A549 (cell line): ENCODE data around the gene NDUFS3. TPM values are rescaled to one million over a fixed set of nuclear protein-coding genes. Genes with fewer than 3 reads are reported as not detected.

Experiments
- ATAC-seq, 2 experiments: fragments of 200-7000 bp in 1 of 2; fragments of >200 bp in 1 of 2; cut with Nextera tagmentation in 1 of 2; cut with Tn5 transposase in 1 of 2; 3 replicates each; pipeline versions ENCODE4 v1.8.0 to v1.9.1; 2018 to 2020; ENCODE audit warnings: mild to moderate bottlenecking in 1 of 2, moderate library complexity in 1 of 2
- CTCF ChIA-PET: fragments of 300-600 bp; sonication (Branson Sonifier 250); formaldehyde crosslinking; extraction: SDS; loops from one replicate; lab custom pipeline; 2021; ENCODE audit warnings: antibody characterized with exemption, inconsistent platforms; lab: Yijun Ruan, JAX
- POLR2A ChIA-PET: fragments of 350-600 bp; formaldehyde crosslinking; extraction: SDS; loops from one replicate; lab custom pipeline; 2021; ENCODE audit warnings: antibody characterized with exemption, inconsistent platforms; lab: Yijun Ruan, JAX
- DNase-seq, 2 experiments: peaks; one replicate each; pipeline versions ENCODE4 v3.0.0 to v3.0.0-alpha.2; 2011 to 2016; ENCODE audit warnings: low read depth in 1 of 2, low spot score in 1 of 2
- FAIRE-seq: peaks from 2 replicates; lab custom pipeline; 2011; peaks lifted over from hg19 to GRCh38; lab: Jason Lieb, UNC
- H3K27ac ChIP-seq, 2 experiments: fragments of >200 bp; sonication (Bioruptor Twin); formaldehyde crosslinking; 3 replicates each; pipeline ENCODE4 v1.5.1; 2016 to 2017
- H3K4me1 ChIP-seq: fragments of >200 bp; sonication (Bioruptor Twin); formaldehyde crosslinking; 3 replicates; pipeline ENCODE4 v1.6.1; 2016
- H3K4me2 ChIP-seq: fragments of >200 bp; sonication (Bioruptor Twin); formaldehyde crosslinking; 3 replicates; pipeline ENCODE4 v1.6.1; 2016
- H3K4me3 ChIP-seq: fragments of >200 bp; sonication (Bioruptor Twin); formaldehyde crosslinking; 3 replicates; pipeline ENCODE4 v1.5.1; 2016
- H3K9me3 ChIP-seq: fragments of >200 bp; sonication (Bioruptor Twin); formaldehyde crosslinking; 3 replicates; pipeline ENCODE4 v1.6.1; 2016
- CBX2 ChIP-seq: fragments of 200-600 bp; sonication (generic); IDR thresholded peaks from 2 replicates; pipeline ENCODE4 v1.6.1; 2016; ENCODE audit warnings: low read depth, mild to moderate bottlenecking, borderline replicate concordance
- CBX8 ChIP-seq: fragments of 200-600 bp; sonication (generic); IDR thresholded peaks from 2 replicates; pipeline ENCODE4 v1.6.1; 2016
- CHD2 ChIP-seq: fragments of 150-350 bp; IDR thresholded peaks from 2 replicates; pipeline ENCODE4 v1.6.1; 2014; ENCODE audit warnings: low read length; ENCODE audit not compliant: partially characterized antibody
- CHD4 ChIP-seq: fragments of 200-600 bp; sonication (generic); IDR thresholded peaks from 2 replicates; pipeline ENCODE4 v1.6.1; 2016; ENCODE audit warnings: antibody characterized with exemption, mild to moderate bottlenecking, borderline replicate concordance
- FOSB ChIP-seq: fragments of 250-450 bp; sonication (Bioruptor Pico); IDR thresholded peaks from 2 replicates; pipeline ENCODE4 v1.5.0; 2020; ENCODE audit warnings: mild to moderate bottlenecking, moderate library complexity
- FOXS1 ChIP-seq: fragments of 250-450 bp; sonication (Bioruptor Pico); IDR thresholded peaks from 2 replicates; pipeline ENCODE4 v1.5.0; 2020; ENCODE audit warnings: mild to moderate bottlenecking, moderate library complexity
- HDAC2 ChIP-seq: fragments of 200-600 bp; sonication (generic); IDR thresholded peaks from 2 replicates; pipeline ENCODE4 v1.6.1; 2016
- HES2 ChIP-seq: fragments of >200 bp; sonication (Bioruptor Twin); formaldehyde crosslinking; IDR thresholded peaks from 2 replicates; pipeline ENCODE4 v1.6.1; 2016
- HOXB13 ChIP-seq: fragments of 250-450 bp; sonication (Bioruptor Pico); IDR thresholded peaks from 2 replicates; pipeline ENCODE4 v1.5.0; 2020; ENCODE audit warnings: low read depth, mild to moderate bottlenecking, moderate library complexity
- JUN ChIP-seq, 2 experiments: fragments of >200 bp; sonication (Bioruptor Twin); formaldehyde crosslinking; IDR thresholded peaks; 2 replicates in 1 of 2; 3 replicates in 1 of 2; pipeline ENCODE4 v1.6.1; 2016 to 2017
- JUNB ChIP-seq: fragments of >200 bp; sonication (Bioruptor Twin); formaldehyde crosslinking; IDR thresholded peaks from 2 replicates; pipeline ENCODE4 v1.6.1; 2016
- KDM5A ChIP-seq: fragments of 200-600 bp; sonication (generic); IDR thresholded peaks from 2 replicates; pipeline ENCODE4 v1.6.1; 2016; ENCODE audit warnings: antibody characterized with exemption, mild to moderate bottlenecking
- MAX ChIP-seq: IDR thresholded peaks from 2 replicates; pipeline ENCODE4 v1.6.1; 2012
- MYC ChIP-seq: IDR thresholded peaks from 2 replicates; pipeline ENCODE4 v1.6.1; 2012; ENCODE audit warnings: mild to moderate bottlenecking, inconsistent platforms, low read length, improper control_type of control experiment, borderline replicate concordance
- NFE2L2 ChIP-seq: fragments of 150-350 bp; conservative IDR thresholded peaks from 2 replicates; pipeline ENCODE4 v1.6.1; 2014; ENCODE audit warnings: low read length
- NPAS2 ChIP-seq: fragments of 250-450 bp; sonication (Bioruptor Pico); IDR thresholded peaks from 2 replicates; pipeline ENCODE4 v1.8.0; 2022; ENCODE audit warnings: mild to moderate bottlenecking, moderate library complexity, borderline replicate concordance
- POLR2A ChIP-seq: IDR thresholded peaks from 2 replicates; pipeline ENCODE4 v1.6.1; 2012; ENCODE audit warnings: mild to moderate bottlenecking, low read length
- RAD21 ChIP-seq, 2 experiments: fragments of >200 bp in 1 of 2; sonication (Bioruptor Twin) in 1 of 2; formaldehyde crosslinking in 1 of 2; IDR thresholded peaks in 1 of 2; conservative IDR thresholded peaks in 1 of 2; 2 replicates in 1 of 2; 3 replicates in 1 of 2; pipeline ENCODE4 v1.6.1; 2012 to 2018; ENCODE audit warnings: inconsistent platforms in 1 of 2
- RCOR1 ChIP-seq: fragments of 150-350 bp; IDR thresholded peaks from 2 replicates; pipeline ENCODE4 v1.6.1; 2014; ENCODE audit warnings: antibody characterized with exemption, low read length, low read depth
- RNF2 ChIP-seq: fragments of 200-600 bp; sonication (generic); IDR thresholded peaks from 2 replicates; pipeline ENCODE4 v1.6.1; 2016; ENCODE audit warnings: low read depth, mild to moderate bottlenecking, antibody characterized with exemption, moderate library complexity, borderline replicate concordance
- SMC3 ChIP-seq: fragments of >200 bp; sonication (Bioruptor Twin); formaldehyde crosslinking; IDR thresholded peaks from 3 replicates; pipeline ENCODE4 v1.6.1; 2018; ENCODE audit warnings: inconsistent platforms
- SREBF2 ChIP-seq: fragments of 450-650 bp; IDR thresholded peaks from 2 replicates; pipeline ENCODE4 v1.6.1; 2014; ENCODE audit warnings: mild to moderate bottlenecking, moderate library complexity
- TFCP2L1 ChIP-seq: fragments of 250-450 bp; sonication (Bioruptor Pico); IDR thresholded peaks from 2 replicates; pipeline ENCODE4 v1.5.0; 2021; ENCODE audit warnings: mild to moderate bottlenecking
- TP53 ChIP-seq: fragments of 250-450 bp; sonication (Bioruptor Pico); IDR thresholded peaks from 2 replicates; pipeline ENCODE4 v1.5.0; 2021; ENCODE audit warnings: mild to moderate bottlenecking, moderate library complexity
- ZFP36 ChIP-seq: fragments of 450-650 bp; IDR thresholded peaks from 2 replicates; pipeline ENCODE4 v1.6.1; 2014; ENCODE audit warnings: borderline replicate concordance; ENCODE audit not compliant: partially characterized antibody
- ZNF302 ChIP-seq: fragments of 250-450 bp; sonication (Bioruptor Pico); IDR thresholded peaks from 2 replicates; pipeline ENCODE4 v1.9.0; 2021; ENCODE audit warnings: inconsistent platforms, mild to moderate bottlenecking, moderate library complexity
- ZSCAN20 ChIP-seq: fragments of 250-450 bp; sonication (Bioruptor Pico); IDR thresholded peaks from 2 replicates; pipeline ENCODE4 v1.8.0; 2022; ENCODE audit warnings: mild to moderate bottlenecking, moderate library complexity
- WGBS: methylation state at CpG from one replicate; pipeline ENCODE4 v1.1.6; 2017; ENCODE audit errors: missing lambda C conversion rate; 5-methylcytosine and 5-hydroxymethylcytosine counted together
- polyA minus RNA-seq: library from RNA; depleted of rRNA, polyadenylated mRNA; stranded (reverse); fragments of >200 nt; gene quantifications from 2 replicates; pipeline ENCODE4 v1.2.3, GENCODE V29; 2011; rRNA and poly(A)+ RNA removed
- polyA plus RNA-seq, 4 experiments: library from polyadenylated mRNA; depleted of rRNA in 3 of 4; stranded (reverse); fragments of >200 nt; fragmentation: RNase III in 1 of 4; extraction: RNeasy Plus Mini Kit Qiagen cat#74134 plus additional on column Dnase treatment in 1 of 4; gene quantifications; 2 replicates in 3 of 4; 3 replicates in 1 of 4; pipeline ENCODE4 v1.2.3, GENCODE V29; 2011 to 2017
- TF ChIP-seq, protein P1 (sequence below): fragments of 150-350 bp; IDR thresholded peaks from 2 replicates; pipeline ENCODE4 v1.6.1; 2014; ENCODE audit warnings: low read depth, mild to moderate bottlenecking, low read length
- TF ChIP-seq, protein P2 (sequence below): fragments of >200 bp; sonication (Bioruptor Twin); formaldehyde crosslinking; IDR thresholded peaks from 3 replicates; pipeline ENCODE4 v1.5.1; 2016
- TF ChIP-seq, protein P3 (sequence below): IDR thresholded peaks from 2 replicates; pipeline ENCODE4 v1.6.1; 2012
- TF ChIP-seq, protein P4 (sequence below): fragments of 200-600 bp; sonication (generic); IDR thresholded peaks from 2 replicates; pipeline ENCODE4 v1.6.1; 2016; ENCODE audit warnings: antibody characterized with exemption, mild to moderate bottlenecking, moderate library complexity

Gene NDUFS3
- polyA plus RNA-seq (2011; rRNA removed), result 155 and 156 TPM in 2 replicates
- 184 and 187 TPM in 2 replicates for polyA plus RNA-seq (2012; cell fraction: cytosol; rRNA removed)
- 195 and 227 TPM in 2 replicates for polyA plus RNA-seq (2012; cell fraction: nucleus; rRNA removed)
- 130 to 144 TPM (median 142 TPM) in 3 replicates for polyA plus RNA-seq (2017; fragmentation: RNase III; extraction: RNeasy Plus Mini Kit Qiagen cat#74134 plus additional on column Dnase treatment)
- polyA minus RNA-seq, result 67.9 and 82.0 TPM in 2 replicates

- Histone ChIP-seq H3K4me2 (peak within 1 kb of the TSS; percentile 90), H3K4me1 (peaks cover 20% of the 10 kb centered on the region), H3K4me3 (peak within 1 kb of the TSS; percentile 88), H3K27ac (peak within 1 kb of the TSS; percentile 92 to 96), H3K9me3 (no peaks in the 10 kb centered on the region)
- CTCF ChIA-PET, result interaction anchor here (0.6 to 3.1 kb wide), 7 partner anchors 9 to 205 kb away, joined by 3 to 17 read pairs (median 4); partner anchors contain the start of gene CELF1
- FAIRE-seq (no peak), ATAC-seq (peak; percentile 95 to 96), DNase-seq (peak; percentile 90 to 92)
- WGBS, result under 1% methylated on average over 46 of the region's 72 CpGs
- POLR2A ChIA-PET, result interaction anchor here (0.9 to 2.0 kb wide), 4 partner anchors 14 to 152 kb away, joined by 3 to 6 read pairs (median 4); partner anchors contain the start of genes AGBL2, CELF1, PSMC3 and PTPMT1
- TF ChIP-seq, protein P1, sequence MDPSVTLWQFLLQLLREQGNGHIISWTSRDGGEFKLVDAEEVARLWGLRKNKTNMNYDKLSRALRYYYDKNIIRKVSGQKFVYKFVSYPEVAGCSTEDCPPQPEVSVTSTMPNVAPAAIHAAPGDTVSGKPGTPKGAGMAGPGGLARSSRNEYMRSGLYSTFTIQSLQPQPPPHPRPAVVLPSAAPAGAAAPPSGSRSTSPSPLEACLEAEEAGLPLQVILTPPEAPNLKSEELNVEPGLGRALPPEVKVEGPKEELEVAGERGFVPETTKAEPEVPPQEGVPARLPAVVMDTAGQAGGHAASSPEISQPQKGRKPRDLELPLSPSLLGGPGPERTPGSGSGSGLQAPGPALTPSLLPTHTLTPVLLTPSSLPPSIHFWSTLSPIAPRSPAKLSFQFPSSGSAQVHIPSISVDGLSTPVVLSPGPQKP, result no peak
- TF ChIP-seq NFE2L2 (no peak), TFCP2L1 (CRISPR knock-in tag) (no peak), CBX2 (no peak), CBX8 (no peak), SMC3 (no peak), HOXB13 (CRISPR knock-in tag) (no peak), HES2 (no peak), POLR2A (peak; percentile 78), SREBF2 (no peak), ZNF302 (no peak), NPAS2 (CRISPR knock-in tag) (no peak), KDM5A (peak; percentile 97), MAX (peak; percentile 95), TP53 (no peak), RAD21 (conservative IDR thresholded peaks at IDR 0.05 in 1 of 2, IDR thresholded peaks at IDR 0.05 in 1 of 2) (peak in 1 of 2 experiments; percentile 20; a peak in 1 of 5 replicates), ZFP36 (no peak), JUN (IDR thresholded peaks at IDR 0.05) (peak; percentile 83 to 96; a peak in 4 of 5 replicates), RCOR1 (no peak), CHD4 (no peak), ZSCAN20 (CRISPR knock-in tag) (no peak), FOXS1 (no peak), FOSB (CRISPR knock-in tag) (no peak), RNF2 (no peak), MYC (peak; percentile 40; the same call in 1 of the 2 replicates), HDAC2 (peak; percentile 81; the same call in 1 of the 2 replicates), CHD2 (peak; percentile 58), JUNB (no peak)
- TF ChIP-seq, protein P2, sequence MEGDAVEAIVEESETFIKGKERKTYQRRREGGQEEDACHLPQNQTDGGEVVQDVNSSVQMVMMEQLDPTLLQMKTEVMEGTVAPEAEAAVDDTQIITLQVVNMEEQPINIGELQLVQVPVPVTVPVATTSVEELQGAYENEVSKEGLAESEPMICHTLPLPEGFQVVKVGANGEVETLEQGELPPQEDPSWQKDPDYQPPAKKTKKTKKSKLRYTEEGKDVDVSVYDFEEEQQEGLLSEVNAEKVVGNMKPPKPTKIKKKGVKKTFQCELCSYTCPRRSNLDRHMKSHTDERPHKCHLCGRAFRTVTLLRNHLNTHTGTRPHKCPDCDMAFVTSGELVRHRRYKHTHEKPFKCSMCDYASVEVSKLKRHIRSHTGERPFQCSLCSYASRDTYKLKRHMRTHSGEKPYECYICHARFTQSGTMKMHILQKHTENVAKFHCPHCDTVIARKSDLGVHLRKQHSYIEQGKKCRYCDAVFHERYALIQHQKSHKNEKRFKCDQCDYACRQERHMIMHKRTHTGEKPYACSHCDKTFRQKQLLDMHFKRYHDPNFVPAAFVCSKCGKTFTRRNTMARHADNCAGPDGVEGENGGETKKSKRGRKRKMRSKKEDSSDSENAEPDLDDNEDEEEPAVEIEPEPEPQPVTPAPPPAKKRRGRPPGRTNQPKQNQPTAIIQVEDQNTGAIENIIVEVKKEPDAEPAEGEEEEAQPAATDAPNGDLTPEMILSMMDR, result no peak
- TF ChIP-seq, protein P3, sequence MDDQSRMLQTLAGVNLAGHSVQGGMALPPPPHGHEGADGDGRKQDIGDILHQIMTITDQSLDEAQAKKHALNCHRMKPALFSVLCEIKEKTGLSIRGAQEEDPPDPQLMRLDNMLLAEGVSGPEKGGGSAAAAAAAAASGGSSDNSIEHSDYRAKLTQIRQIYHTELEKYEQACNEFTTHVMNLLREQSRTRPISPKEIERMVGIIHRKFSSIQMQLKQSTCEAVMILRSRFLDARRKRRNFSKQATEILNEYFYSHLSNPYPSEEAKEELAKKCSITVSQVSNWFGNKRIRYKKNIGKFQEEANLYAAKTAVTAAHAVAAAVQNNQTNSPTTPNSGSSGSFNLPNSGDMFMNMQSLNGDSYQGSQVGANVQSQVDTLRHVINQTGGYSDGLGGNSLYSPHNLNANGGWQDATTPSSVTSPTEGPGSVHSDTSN, result peak; percentile 69
- TF ChIP-seq, protein P4, sequence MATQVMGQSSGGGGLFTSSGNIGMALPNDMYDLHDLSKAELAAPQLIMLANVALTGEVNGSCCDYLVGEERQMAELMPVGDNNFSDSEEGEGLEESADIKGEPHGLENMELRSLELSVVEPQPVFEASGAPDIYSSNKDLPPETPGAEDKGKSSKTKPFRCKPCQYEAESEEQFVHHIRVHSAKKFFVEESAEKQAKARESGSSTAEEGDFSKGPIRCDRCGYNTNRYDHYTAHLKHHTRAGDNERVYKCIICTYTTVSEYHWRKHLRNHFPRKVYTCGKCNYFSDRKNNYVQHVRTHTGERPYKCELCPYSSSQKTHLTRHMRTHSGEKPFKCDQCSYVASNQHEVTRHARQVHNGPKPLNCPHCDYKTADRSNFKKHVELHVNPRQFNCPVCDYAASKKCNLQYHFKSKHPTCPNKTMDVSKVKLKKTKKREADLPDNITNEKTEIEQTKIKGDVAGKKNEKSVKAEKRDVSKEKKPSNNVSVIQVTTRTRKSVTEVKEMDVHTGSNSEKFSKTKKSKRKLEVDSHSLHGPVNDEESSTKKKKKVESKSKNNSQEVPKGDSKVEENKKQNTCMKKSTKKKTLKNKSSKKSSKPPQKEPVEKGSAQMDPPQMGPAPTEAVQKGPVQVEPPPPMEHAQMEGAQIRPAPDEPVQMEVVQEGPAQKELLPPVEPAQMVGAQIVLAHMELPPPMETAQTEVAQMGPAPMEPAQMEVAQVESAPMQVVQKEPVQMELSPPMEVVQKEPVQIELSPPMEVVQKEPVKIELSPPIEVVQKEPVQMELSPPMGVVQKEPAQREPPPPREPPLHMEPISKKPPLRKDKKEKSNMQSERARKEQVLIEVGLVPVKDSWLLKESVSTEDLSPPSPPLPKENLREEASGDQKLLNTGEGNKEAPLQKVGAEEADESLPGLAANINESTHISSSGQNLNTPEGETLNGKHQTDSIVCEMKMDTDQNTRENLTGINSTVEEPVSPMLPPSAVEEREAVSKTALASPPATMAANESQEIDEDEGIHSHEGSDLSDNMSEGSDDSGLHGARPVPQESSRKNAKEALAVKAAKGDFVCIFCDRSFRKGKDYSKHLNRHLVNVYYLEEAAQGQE, result peak; percentile 42; the same call in 1 of the 2 replicates
These were observed at the start of gene NDUFS3, which contains the start of gene KBTBD4 for GRCh38 chr11:47578524-47579494. TSS of gene NDUFS3 (plus strand) at chr11:47579074. CDS start at chr11:47579092, 18 bp downstream. TSS of gene KBTBD4 (minus strand) at chr11:47578970. CDS start at chr11:47578951, 19 bp downstream.
